Erythroblast (primary cell): Measurements from ENCODE around the gene UQCRH.

ENCODE experiments used
- GATA1 ChIP-seq: IDR thresholded peaks from 2 replicates; pipeline ENCODE4 v1.6.1; 2011; ENCODE audit warnings: low read depth, mild to moderate bottlenecking, control low read depth, low read length, moderate library complexity
- POLR2A ChIP-seq: IDR thresholded peaks from 2 replicates; pipeline ENCODE4 v1.6.1; 2011; ENCODE audit warnings: mild to moderate bottlenecking, low read length

DNA sequence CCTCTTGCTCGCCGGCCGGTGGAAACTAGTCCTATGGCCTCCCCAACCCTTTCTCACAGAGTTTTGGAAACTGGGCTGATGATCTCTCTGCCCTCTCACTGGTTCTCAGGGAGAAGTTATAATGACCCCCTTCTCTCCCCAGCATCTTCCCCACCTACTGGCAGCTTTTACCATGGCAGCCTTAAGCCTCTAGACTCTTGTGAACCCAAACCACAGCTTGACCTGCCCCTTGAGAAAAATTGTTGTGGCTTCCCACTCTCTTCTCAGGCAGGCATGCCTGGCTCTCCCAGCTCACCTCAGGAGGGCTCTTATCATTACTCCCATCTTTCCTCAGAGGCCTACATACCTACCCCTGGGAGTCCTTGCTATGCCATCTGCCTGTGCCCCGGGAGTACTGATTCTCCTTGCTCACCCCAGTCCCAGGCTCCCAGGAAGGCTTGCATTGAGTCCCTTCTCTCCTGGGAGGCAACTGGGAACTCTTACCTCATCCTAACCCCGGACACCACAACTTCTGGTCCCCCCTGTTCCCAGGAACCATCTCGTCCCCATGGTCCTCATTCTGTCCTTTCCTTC, 38.7 kb downstream of the UQCRH start:
- TF ChIP-seq POLR2A = peak; percentile 10
- no peak for TF ChIP-seq GATA1
